Brain microvascular endothelial cell (primary cell): ENCODE results near the gene DDX56.

Experiments
- DNase-seq: peaks from one replicate; pipeline ENCODE4 v3.0.0-alpha.2; 2020
- H3K27ac ChIP-seq: fragments of 250-450 bp; sonication (Bioruptor Pico); 2 replicates; pipeline ENCODE4 v1.5.1; 2020; ENCODE audit warnings: mild to moderate bottlenecking, moderate library complexity
- H3K27me3 ChIP-seq: fragments of 250-450 bp; sonication (Bioruptor Pico); replicated peaks from 2 replicates; pipeline ENCODE4 v1.5.1; 2020; ENCODE audit warnings: mild to moderate bottlenecking
- H3K36me3 ChIP-seq: fragments of 250-450 bp; sonication (Bioruptor Pico); replicated peaks from 2 replicates; pipeline ENCODE4 v1.5.1; 2020; ENCODE audit warnings: mild to moderate bottlenecking
- H3K4me3 ChIP-seq: 2 replicates; pipeline ENCODE4 v1.5.1; 2011; ENCODE audit warnings: low read depth, mild to moderate bottlenecking, control low read depth, low read length, moderate library complexity
- in situ Hi-C: cut with HindIII; loops from 2 replicates; pipeline ENCODE4 v1.10.0; 2017; ENCODE audit warnings: low sequenced_read_pairs, low pct_ligation_motif_present
- TF ChIP-seq, protein P1 (sequence below): IDR thresholded peaks from 2 replicates; pipeline ENCODE4 v1.5.1; 2011; ENCODE audit warnings: low read depth, mild to moderate bottlenecking, moderate library complexity, low read length, control low read depth, inconsistent platforms; ENCODE audit errors: missing control alignments

The DDX56 gene

GRCh38 chr7:44583146-44583865 is 9.6 kb upstream of the DDX56 start:
- Histone ChIP-seq H3K4me3 (peak overlapping the region; percentile 86), H3K36me3 (peaks cover 8% of the 10 kb centered on the region), H3K27ac (no peak overlapping the region), H3K27me3 (no peaks in the 10 kb centered on the region)
- DNase-seq: no peak
- in situ Hi-C loops: no loop called here
- TF ChIP-seq, protein P1, sequence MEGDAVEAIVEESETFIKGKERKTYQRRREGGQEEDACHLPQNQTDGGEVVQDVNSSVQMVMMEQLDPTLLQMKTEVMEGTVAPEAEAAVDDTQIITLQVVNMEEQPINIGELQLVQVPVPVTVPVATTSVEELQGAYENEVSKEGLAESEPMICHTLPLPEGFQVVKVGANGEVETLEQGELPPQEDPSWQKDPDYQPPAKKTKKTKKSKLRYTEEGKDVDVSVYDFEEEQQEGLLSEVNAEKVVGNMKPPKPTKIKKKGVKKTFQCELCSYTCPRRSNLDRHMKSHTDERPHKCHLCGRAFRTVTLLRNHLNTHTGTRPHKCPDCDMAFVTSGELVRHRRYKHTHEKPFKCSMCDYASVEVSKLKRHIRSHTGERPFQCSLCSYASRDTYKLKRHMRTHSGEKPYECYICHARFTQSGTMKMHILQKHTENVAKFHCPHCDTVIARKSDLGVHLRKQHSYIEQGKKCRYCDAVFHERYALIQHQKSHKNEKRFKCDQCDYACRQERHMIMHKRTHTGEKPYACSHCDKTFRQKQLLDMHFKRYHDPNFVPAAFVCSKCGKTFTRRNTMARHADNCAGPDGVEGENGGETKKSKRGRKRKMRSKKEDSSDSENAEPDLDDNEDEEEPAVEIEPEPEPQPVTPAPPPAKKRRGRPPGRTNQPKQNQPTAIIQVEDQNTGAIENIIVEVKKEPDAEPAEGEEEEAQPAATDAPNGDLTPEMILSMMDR: no peak

DNA sequence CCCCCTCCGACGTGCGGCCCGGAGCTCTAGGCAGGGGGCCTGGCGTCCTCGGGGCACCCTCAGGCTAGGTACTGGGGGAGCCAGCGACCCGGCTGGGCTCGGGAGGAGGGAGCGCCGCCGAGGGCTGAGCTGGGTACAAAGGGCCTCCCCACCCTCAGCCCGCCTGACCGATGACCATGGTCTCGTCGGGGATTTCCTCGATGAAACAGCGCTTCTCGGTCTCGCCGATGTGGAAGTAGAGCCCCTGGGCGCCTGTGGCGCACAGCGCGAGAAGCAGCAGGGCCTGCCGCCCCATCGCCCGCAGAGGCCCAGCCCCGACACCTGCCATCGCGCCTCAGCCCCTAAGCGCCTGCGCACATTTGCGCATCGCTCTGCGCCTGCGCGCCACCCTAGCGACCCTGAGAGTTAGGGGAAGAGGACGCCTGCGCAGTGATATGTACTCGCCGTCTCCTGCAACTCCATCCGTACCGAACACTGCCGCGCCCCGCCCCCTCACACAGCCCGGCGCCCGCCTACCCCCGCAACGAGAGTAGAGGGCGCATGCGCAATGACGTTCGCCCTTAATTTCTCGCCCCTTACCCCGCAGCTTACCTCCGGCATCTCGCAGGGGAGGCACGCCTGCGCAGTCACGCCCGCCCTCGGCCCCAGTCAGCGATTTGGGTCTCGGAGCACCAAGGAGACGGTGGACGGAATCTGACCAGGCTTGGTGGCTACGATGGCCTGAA is 8.3 kb upstream of the DDX56 start, which contains the start of gene TMED4:
Gene TMED4 (minus strand): TSS at position 353 of the 725 bp plus-strand sequence. CDS start 25 bp downstream, at position 328.
- H3K27ac ChIP-seq: peak within 1 kb of the TSS; percentile 67
- peak within 1 kb of the TSS; percentile 86 for H3K4me3 ChIP-seq
- peaks cover 12% of the 10 kb centered on the region for H3K36me3 ChIP-seq
- in situ Hi-C loops: no loop called here
- peak; percentile 98 for DNase-seq
- TF ChIP-seq, protein P1: no peak
- no peaks in the 10 kb centered on the region for H3K27me3 ChIP-seq

GRCh38 chr7:44580945-44581878 is 7.5 kb upstream of the DDX56 start:
- Histone ChIP-seq H3K36me3 (peaks cover 12% of the 10 kb centered on the region), H3K27ac (peak overlapping the region; percentile 19), H3K27me3 (no peaks in the 10 kb centered on the region), H3K4me3 (peak overlapping the region; percentile 86)
- TF ChIP-seq, protein P1: no peak
- in situ Hi-C loops: no loop called here
- DNase-seq: no peak

DNA sequence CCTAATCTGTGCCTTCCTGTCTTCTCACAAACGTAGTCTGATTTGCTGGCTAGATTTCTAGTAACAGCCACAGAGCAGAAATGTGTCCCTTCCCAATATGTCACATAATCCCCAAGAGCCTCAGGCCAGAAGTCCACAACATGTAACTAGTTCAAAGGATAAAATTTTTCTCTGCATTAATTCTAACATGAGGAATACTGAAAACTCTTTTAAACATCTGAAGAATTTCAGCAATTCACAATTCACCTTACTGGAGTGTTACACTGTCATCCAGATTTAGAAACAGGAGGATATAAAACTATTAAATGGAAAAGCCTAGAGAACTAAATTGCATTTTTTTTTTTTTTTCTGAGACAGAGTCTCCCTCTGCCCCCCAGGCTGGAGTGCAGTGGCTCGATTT is 2.5 kb upstream of the DDX56 start:
- TF ChIP-seq, protein P1: no peak
- Histone ChIP-seq H3K27me3 (no peaks in the 10 kb centered on the region), H3K36me3 (peaks cover 32% of the 10 kb centered on the region), H3K4me3 (no peak overlapping the region), H3K27ac (no peak overlapping the region)
- in situ Hi-C loops: no loop called here
- DNase-seq: no peak

- in situ Hi-C loops: no loop called here
- H3K27ac ChIP-seq: no peak overlapping the region
- TF ChIP-seq, protein P1: no peak
- no peaks in the 10 kb centered on the region for H3K27me3 ChIP-seq
- no peak overlapping the region for H3K4me3 ChIP-seq
- DNase-seq: no peak
- H3K36me3 ChIP-seq: peaks cover 44% of the 10 kb centered on the region
Observed at GRCh38 chr7:44575054-44575453, 1.3 kb upstream of the DDX56 start.
